ENCODE measurements around the gene PCSK5.

PCSK5 gene

DNA sequence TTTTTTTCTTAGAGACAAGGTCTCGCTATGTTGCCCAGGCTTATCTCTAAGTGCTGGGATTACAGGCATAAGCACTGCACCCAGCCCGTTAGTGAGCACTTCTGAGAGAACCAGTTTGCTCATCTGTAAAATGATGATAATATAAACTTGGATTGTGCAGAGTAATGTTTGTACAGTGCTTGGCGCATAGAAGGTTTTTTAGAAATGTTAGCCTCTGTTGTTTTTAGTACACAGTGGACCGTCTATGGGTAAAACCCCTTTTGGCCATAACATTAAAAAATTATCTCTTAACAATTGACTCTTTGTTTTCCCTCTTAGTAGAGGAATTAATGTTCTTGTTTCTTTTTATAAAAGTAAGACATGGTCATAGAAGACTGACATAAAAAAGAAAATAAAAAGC, 202.1 kb downstream of the PCSK5 start:
- DNase-seq = no peak

DNA sequence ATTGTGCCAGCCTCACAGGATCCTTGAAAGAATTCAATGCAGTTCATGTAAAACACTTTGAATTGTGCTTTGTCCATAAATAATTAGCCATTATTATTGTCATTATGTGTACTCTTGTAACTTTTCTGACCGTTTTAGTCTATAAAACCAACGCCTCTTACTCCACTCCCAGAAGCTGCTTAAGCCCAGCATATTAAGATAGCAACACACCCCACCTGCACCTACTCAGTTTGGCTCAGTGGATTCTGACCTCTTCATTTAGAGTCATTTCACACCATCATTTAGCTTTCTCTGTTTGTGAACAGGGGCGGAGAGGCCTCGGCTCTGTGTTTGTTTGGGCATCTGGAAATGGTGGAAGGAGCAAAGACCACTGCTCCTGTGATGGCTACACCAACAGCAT, 205.1 kb downstream of the PCSK5 start:
- DNase-seq = no peak

DNA sequence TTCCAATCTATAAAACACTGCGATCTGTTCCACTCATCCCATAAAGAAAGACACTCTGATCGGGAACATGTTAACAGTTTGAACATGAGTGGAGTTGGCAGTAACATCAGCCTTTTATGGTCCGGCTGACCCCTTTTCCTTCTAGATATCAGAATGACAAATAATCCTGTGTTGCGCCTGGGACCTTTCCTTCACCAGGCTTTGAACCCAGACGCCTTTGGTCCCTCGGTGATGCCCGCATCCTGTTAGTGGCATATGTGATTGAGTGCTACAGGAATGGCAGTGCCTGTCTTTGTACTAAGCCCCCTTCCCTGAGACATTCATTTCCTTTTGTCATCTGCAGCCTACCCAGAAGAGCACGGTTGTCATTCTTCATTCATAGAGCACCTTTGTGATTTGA, 209.0 kb downstream of the PCSK5 start:
- DNase-seq = no peak

- no peak for DNase-seq
These were observed 210.6 kb downstream of the PCSK5 start for GRCh38 chr9:76101075-76101474.

- DNase-seq = no peak
These were observed 211.0 kb downstream of the PCSK5 start for GRCh38 chr9:76101491-76101890.

DNA sequence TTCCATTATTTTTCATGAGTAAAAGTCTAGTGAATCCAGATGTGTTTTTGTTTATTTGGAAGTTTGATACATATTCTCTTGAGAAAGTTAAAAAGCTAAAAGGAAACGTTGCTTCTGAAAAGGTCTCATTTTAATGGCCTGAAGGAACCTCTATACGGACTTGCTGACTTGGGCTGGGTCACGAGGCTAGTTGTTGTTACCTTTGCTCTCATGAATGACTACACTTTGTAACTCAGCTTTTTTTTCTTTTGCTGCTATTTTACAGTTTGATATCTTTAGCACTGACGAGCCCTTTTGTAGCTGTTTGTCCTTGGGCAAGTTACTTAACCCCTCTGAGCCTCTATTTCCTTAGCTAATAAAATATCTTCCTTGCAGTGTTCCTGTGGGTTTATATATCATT, 211.5 kb downstream of the PCSK5 start:
- no peak for DNase-seq

GRCh38 chr9:76103531-76104315, 213.2 kb downstream of the PCSK5 start:
- no peak for DNase-seq

- no peak for DNase-seq
These were observed 217.0 kb downstream of the PCSK5 start for GRCh38 chr9:76107482-76107881.

DNA sequence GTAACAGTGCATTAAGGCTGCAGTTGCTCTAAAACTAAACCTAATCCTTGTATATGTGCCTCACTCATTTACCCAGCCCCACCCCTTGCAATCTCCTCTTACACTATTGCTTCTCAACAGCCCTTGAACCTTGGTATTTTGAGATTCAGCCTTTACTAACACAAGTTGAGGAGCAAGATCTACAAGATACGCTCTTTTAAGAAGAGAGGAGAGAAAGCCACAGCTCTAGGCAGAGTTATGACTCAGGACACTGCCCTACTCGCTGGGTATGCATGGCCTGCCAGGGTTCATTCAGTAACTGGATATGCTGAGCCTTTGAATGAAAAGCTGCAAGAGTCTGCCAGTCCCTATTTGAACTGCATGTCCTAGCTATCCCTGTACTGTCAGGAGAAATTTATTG, 219.5 kb downstream of the PCSK5 start:
- no peak for DNase-seq

GRCh38 chr9:76112151-76112550, 221.7 kb downstream of the PCSK5 start:
- no peak for DNase-seq

DNA sequence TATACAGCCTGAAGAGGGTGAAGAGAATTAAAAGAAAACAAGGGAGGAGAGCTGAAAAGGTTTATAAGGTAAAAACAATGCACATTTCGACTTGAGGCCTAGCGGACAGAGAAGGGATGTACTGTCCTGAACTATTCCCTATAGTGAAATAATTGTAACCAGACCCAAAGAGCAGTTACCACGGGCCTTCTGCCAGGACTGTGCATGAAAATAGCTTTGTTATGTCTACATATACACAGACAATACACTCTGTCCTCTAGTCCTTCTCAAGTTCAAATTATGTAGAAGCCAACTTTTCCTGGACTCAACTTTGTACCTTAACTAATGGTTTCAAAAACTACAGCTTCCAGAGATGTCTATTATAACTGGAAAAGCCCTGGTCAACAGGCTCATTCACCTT, 223.7 kb downstream of the PCSK5 start:
- no peak for DNase-seq

DNA sequence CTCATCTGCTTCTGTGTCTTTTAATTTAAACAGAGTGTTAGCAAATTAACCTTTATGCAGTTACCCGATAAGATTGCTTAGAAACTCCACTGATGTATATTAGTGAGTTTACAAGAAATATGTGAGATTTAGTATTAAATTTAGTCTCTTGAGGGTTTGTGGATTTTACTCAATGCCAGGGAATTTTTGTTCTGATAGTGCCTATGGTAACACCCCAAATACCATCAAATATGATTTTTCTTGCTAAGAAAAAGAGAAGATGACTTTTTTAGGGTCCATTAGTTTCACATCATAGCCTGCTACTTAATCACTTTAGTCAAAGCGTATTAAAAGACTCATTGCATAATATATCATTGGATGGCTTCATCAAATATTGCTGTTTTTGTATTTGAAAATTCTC, 224.9 kb downstream of the PCSK5 start:
- no peak for DNase-seq

GRCh38 chr9:76115982-76116646, 225.6 kb downstream of the PCSK5 start:
- DNase-seq = no peak

DNA sequence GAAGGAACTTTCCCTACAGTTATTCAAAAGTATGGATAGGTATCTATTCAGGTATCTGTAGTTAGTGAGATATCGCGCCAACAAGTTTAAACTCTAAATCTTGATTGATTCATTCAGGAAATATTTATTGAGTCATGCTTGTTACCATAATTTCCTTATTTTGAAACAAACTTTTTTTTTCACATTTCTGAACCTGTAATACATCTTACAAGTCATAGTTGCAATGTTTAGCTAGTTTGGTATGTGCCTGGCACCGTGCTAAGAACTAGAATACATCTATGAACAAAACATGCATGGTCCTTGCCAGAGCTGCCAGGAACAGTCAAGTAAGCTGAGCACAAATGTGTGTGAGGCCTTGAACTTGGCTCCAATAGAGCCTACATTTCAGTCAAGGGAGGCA, 226.4 kb downstream of the PCSK5 start:
- DNase-seq = no peak

- no peak for DNase-seq
These were observed 237.2 kb downstream of the PCSK5 start for GRCh38 chr9:76127637-76128036.

DNA sequence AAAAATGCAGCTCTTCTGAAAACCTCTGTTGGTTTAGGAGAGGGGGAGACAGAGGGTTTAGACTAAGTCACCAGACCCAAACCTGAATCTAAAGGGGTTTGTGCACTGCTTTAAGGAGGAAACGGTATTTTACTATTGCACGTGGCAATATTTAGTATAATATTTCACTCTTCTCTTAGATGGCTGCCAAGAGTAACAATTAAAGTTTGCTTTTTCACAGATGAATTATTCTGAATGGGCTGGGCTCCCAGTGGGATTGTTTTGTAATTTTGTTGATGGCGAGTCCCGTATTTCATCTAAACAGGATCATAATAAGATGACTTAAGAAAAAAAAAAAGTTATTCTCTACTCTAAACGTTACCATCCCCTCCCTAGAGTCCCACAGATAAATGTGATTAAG, 245.4 kb downstream of the PCSK5 start:
- no peak for DNase-seq

GRCh38 chr9:76136986-76137385, 246.5 kb downstream of the PCSK5 start:
- no peak for DNase-seq

DNA sequence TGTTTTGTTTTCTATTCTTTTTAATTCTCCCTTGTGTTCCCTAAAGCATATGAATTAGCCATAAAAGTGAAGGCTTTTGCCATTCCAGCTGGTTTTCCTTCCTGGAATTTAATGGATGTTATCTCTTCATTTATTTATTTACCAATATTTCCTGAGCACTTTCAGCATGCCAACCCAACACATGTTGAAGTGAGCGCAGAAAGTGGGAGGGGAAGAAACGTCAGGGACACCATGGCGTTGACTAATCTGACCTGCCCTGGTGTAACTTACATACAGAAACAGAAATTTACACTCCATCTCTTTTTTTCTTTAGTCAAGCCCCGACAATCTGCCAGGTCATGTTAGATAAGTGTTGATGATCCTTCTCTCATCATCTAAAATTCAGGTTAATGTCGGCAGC, 247.5 kb downstream of the PCSK5 start:
- no peak for DNase-seq

GRCh38 chr9:76138360-76138759, 247.9 kb downstream of the PCSK5 start:
- no peak for DNase-seq

GRCh38 chr9:76143834-76144233, 253.4 kb downstream of the PCSK5 start:
- no peak for DNase-seq

GRCh38 chr9:76150013-76150412, 259.5 kb downstream of the PCSK5 start:
- no peak for DNase-seq

- no peak for DNase-seq
These were observed 260.8 kb downstream of the PCSK5 start for GRCh38 chr9:76151267-76151666.

GRCh38 chr9:76153339-76153738, 262.9 kb downstream of the PCSK5 start:
- DNase-seq = no peak

DNA sequence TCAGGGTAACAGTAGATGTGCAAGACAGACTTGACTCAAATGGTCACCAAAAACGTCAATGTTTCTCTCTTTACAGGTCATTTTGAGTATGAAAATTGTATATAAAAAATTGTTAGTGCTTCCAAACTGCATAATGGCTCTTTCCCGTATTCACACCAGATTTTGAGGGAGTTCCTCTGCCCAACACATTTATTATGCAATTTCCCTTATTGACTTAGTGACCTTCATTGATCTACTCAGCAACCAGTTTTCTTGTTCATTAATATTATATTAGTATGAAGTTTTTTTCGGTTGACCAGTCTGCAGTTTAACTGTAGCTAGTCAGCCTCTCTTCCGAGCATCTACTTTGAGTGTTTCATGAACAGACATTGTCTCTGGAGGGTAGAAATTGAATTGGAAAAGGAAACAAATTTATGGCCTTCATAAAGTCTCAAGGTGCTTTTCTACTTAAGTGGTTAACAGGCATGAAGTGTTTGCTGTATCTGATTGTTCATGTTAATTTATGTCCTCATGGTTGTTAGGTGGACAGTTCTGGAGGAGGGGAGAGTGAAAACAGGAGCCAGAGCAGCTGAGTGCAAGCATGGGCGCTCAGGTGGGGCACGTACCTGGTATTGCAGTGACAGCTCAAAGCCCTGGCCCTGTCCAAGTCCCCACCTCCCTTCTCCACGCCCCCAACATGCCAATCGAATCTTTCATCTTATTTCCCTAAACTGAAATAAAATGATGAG, 263.6 kb downstream of the PCSK5 start:
- no peak for DNase-seq
